HPDE6-E6E7 (cell line): ENCODE results near the gene GPR85.
"Not testable (repeated sequence)": the region's sequence is repeated elsewhere in the genome, so short reads cannot be mapped to it uniquely, and the experiment has no call there.

Source experiments
- DNase-seq: peaks from one replicate; pipeline ENCODE4 v3.0.0; 2011; ENCODE audit warnings: missing footprints; ENCODE audit errors: extremely low spot score

Gene GPR85

GRCh38 chr7:113086431-113086888 lies at the start of gene GPR85:
TSS of gene GPR85 (minus strand) at chr7:113086827. CDS start at chr7:113084721, 2,106 bp downstream.
- DNase-seq, result peak; percentile 67

GRCh38 chr7:113134025-113134424 lies 47.4 kb upstream of the GPR85 start:
- DNase-seq, result no peak

GRCh38 chr7:113131367-113131766 lies 44.7 kb upstream of the GPR85 start:
- no peak for DNase-seq

- no peak for DNase-seq
Measured at GRCh38 chr7:113128031-113128430, 41.4 kb upstream of the GPR85 start.

- DNase-seq, result no peak
Measured at GRCh38 chr7:113125728-113126127, 39.1 kb upstream of the GPR85 start.

GRCh38 chr7:113122744-113123143 lies 36.1 kb upstream of the GPR85 start:
- DNase-seq, result no peak

GRCh38 chr7:113120647-113121046 lies 34.0 kb upstream of the GPR85 start:
- DNase-seq, result no peak

- DNase-seq, result no peak
Measured at GRCh38 chr7:113119429-113119828, 32.8 kb upstream of the GPR85 start.

GRCh38 chr7:113118074-113118959 lies 31.7 kb upstream of the GPR85 start, which contains the start of gene SMIM30:
TSS of gene SMIM30 (minus strand) at chr7:113118554. CDS start at chr7:113117578, 976 bp downstream.
- DNase-seq, result peak; percentile 82

- DNase-seq, result not testable (repeated sequence)
Measured at GRCh38 chr7:113117374-113117774, 30.7 kb upstream of the GPR85 start.

- peak; percentile 31 for DNase-seq
Measured at GRCh38 chr7:113113912-113114311, 27.3 kb upstream of the GPR85 start.

GRCh38 chr7:113109718-113110117 lies 23.1 kb upstream of the GPR85 start:
- DNase-seq, result no peak

GRCh38 chr7:113100121-113100603 lies 13.5 kb upstream of the GPR85 start:
- DNase-seq, result peak; percentile 32

GRCh38 chr7:113099284-113099919 lies 12.8 kb upstream of the GPR85 start:
- peak; percentile 45 for DNase-seq

- no peak for DNase-seq
Measured at GRCh38 chr7:113094517-113095249, 8.1 kb upstream of the GPR85 start.

GRCh38 chr7:113093561-113093960 lies 6.9 kb upstream of the GPR85 start:
- DNase-seq, result no peak

- no peak for DNase-seq
Measured at GRCh38 chr7:113092762-113093161, 6.1 kb upstream of the GPR85 start.

GRCh38 chr7:113087071-113087998 lies 708 bp upstream of the GPR85 start:
- DNase-seq, result no peak

- DNase-seq, result no peak
Measured at GRCh38 chr7:113085781-113086390, 741 bp downstream of the GPR85 start.

- no peak for DNase-seq
Measured at GRCh38 chr7:113084496-113085172, 2.0 kb downstream of the GPR85 start.
